Activated naive CD4-positive, alpha-beta T cell treated with anti-CD3 and anti-CD28 coated beads, Interleukin-2, amount 50 U/mL, for 72 hours (primary cell): ENCODE results near the gene MAGI2. TPM values are rescaled to one million over a fixed set of nuclear protein-coding genes. Genes with fewer than 3 reads are reported as not detected.
A peak's percentile ranks its signal among the peaks of the same experiment; 100 is the strongest.
"Not testable (repeated sequence)": the region's sequence is repeated elsewhere in the genome, so short reads cannot be mapped to it uniquely, and the experiment has no call there.

ENCODE experiments used
- ATAC-seq, 2 donors: fragments of 150-1000 bp; cut with Tn5 transposase; 2 replicates each; pipeline ENCODE4 v1.10.0; 2021; ENCODE audit warnings: mild to moderate bottlenecking in 2 of 2, moderate library complexity in 2 of 2
- DNase-seq, 2 donors: peaks; one replicate each; pipeline ENCODE4 v3.0.0; 2021 to 2022; ENCODE audit warnings: low spot score in 2 of 2
- H3K27ac Mint-ChIP-seq, 2 donors: one replicate each; pipeline ENCODE4 v1.8.0; 2022; ENCODE audit warnings: mild to moderate bottlenecking in 2 of 2, mixed read lengths in 2 of 2
- H3K36me3 Mint-ChIP-seq, 2 donors: one replicate each; pipeline ENCODE4 v1.8.0; 2022; ENCODE audit warnings: mixed read lengths in 2 of 2
- H3K9me3 Mint-ChIP-seq, 2 donors: one replicate each; pipeline ENCODE4 v1.8.0; 2022; ENCODE audit warnings: mixed read lengths in 2 of 2
- total RNA-seq, 2 donors: library from RNA; stranded (reverse); gene quantifications; one replicate each; pipeline ENCODE4 v1.2.3, GENCODE V29; 2022

Gene MAGI2
- total RNA-seq, 2 donors from 2014 or later, result 0.16 TPM; not detected in 1

DNA sequence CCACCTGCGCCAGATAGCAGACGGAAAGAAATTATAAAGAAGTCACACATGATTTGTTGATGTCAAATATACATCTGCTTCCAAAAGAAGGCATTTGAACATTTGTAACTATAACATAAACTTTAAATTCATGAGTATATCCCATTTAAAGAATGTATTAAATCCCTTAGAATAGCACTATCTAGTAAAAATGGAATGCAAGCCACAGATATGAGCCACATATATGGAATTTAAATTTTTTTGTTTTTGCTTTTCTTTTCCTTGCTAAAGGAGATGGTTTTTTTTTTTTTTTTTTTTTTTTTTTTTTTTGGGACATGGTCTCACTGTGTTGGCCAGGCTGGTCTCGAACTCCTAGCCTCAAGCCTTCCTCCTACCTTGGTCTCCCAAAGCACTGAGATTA lies 924.1 kb downstream of the MAGI2 start:
- Mint-ChIP-seq H3K9me3 (peaks cover 0 to 8% of the 10 kb centered on the region in 2 donors), H3K36me3 (no peaks in the 10 kb centered on the region), H3K27ac (no peak overlapping the region)
- no peak for ATAC-seq
- no peak for DNase-seq

DNA sequence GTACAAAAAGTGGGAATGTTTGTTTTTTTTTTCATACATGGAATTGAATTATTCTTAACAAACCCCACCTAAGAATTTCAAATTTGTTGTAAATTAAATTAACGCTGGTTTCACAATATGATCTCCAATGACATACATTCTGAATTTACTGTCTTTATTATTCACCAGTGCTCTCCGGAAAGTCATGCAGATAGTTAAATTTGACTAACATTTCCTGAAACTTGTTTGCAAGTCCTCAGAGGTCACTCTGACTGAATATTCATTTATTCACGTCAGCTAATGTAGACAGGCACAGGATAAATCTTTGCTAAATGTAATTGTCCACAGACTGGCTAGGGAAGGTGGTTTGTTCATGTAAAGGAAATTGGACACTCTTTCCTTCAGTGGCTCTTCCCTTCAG lies 924.5 kb downstream of the MAGI2 start:
- no peak for ATAC-seq
- DNase-seq, result no peak
- Mint-ChIP-seq H3K27ac (no peak overlapping the region), H3K9me3 (peaks cover 0 to 8% of the 10 kb centered on the region in 2 donors), H3K36me3 (no peaks in the 10 kb centered on the region)

DNA sequence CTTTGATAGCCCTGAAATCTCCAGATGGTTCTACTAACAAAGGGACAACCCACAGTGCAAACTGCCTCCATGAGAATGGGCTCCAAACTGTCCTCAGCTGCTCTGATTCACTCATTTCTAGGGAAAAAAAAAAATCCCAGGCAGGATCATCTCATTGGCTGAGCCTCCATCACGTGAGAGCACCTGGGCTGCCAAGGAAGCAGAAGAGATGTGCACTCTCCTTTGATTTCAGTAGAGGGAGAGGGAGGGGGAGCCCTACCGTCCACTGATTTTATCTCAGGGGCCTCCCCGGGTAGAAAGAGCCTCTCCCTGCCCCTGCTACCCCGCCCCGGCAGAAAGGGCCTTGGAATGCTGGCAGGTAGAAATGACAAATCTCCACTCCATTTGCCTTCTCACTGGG lies 929.5 kb downstream of the MAGI2 start:
- no peak for DNase-seq
- H3K27ac Mint-ChIP-seq, result no peak overlapping the region
- ATAC-seq, result no peak
- no peaks in the 10 kb centered on the region for H3K36me3 Mint-ChIP-seq
- peaks cover 4 to 5% of the 10 kb centered on the region in 2 donors for H3K9me3 Mint-ChIP-seq

DNA sequence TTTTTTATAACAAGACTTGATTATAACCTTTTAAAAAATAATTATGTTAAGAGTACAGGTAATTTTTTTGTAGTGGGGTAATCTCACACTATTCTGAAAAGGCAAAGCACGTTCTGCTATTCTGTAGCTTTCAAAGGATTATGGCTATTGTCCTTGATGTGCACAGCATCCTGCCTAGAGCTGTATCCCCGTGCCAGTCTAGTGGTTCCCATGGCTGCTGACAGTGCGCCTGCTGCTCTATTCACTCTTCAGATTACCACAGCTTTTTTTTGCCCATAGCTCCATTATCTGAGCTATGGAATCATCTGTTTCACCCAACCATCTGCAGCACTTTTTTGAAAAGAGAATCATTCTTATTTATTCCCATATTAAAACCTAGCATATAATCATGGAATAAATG lies 931.5 kb downstream of the MAGI2 start:
- H3K36me3 Mint-ChIP-seq, result no peaks in the 10 kb centered on the region
- H3K27ac Mint-ChIP-seq, result no peak overlapping the region
- DNase-seq, result no peak
- H3K9me3 Mint-ChIP-seq, result peaks cover 4 to 5% of the 10 kb centered on the region in 2 donors
- no peak for ATAC-seq

DNA sequence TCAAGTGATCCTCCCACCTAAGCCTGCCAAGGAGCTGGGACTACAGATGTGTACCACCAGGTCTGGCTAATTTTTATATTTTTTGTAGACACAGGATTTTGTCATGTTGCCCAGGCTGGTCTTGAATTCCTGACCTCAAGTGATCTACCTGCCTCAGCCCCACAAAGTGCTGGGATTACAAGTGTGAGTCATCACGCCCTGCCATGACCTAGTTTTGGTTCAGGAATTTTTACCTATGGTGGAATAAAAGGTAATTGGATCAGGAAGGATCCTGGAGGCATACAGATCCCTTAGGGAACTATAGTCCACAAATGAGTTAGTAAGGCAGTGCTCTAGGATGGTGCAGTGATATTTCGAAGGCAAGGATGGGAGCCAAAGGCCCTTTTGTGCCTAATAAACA lies 937.0 kb downstream of the MAGI2 start:
- Mint-ChIP-seq H3K36me3 (no peaks in the 10 kb centered on the region), H3K27ac (peak overlapping the region in 1 of 2 donors; percentile 17), H3K9me3 (no peaks in the 10 kb centered on the region)
- no peak for DNase-seq
- ATAC-seq, result no peak

DNA sequence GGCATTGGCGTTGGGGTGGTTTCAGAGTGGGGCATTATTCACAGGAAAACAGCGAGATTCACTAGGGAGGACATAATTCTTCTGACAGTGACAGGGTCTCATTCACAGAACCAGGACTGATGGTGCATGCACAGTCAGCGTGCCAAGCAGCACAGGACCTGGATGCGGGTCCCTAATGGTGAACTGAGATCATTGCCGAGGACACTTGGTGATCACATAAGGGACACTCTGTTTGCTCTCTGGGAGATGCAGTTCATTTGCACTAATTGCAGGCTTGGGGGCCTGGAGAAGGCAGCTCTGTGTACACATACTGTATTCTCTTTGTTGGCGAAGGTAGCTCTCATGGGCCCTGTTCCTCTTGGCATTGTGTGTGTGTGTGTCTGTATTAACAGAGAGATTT lies 938.8 kb downstream of the MAGI2 start:
- no peaks in the 10 kb centered on the region for H3K36me3 Mint-ChIP-seq
- no peak for ATAC-seq
- DNase-seq, result no peak
- H3K27ac Mint-ChIP-seq, result no peak overlapping the region
- no peaks in the 10 kb centered on the region for H3K9me3 Mint-ChIP-seq

DNA sequence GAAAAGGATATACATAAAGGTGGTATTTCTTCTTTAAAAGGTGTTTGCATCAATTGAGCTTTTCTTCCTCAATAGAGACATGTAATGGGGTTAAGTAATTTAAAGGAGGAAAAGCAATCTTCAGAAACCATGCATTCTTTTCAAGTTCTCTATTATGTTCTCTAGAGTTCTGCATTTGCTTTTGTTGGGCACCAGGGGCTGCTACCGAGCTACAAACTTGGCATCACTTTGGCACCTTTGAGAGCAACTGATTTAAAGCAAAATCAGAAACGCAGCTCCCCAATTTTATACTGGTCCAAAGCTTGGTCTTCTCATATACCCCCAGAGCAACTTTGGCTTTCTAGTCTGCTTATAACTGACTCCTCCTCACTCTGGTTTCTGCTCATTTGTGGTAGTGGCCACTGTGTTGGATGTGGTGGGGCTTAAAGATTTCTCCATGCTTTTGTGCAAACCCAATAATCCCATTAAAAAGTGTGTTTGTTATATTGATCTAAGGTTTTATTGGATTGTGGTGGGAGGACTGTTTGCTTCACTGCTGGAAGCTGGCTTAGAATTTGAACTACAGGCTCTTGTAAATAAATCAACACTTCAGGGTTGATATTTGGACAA lies 942.8 kb downstream of the MAGI2 start:
- Mint-ChIP-seq H3K36me3 (no peaks in the 10 kb centered on the region), H3K9me3 (no peaks in the 10 kb centered on the region), H3K27ac (no peak overlapping the region)
- ATAC-seq (no peak), DNase-seq (no peak)

DNA sequence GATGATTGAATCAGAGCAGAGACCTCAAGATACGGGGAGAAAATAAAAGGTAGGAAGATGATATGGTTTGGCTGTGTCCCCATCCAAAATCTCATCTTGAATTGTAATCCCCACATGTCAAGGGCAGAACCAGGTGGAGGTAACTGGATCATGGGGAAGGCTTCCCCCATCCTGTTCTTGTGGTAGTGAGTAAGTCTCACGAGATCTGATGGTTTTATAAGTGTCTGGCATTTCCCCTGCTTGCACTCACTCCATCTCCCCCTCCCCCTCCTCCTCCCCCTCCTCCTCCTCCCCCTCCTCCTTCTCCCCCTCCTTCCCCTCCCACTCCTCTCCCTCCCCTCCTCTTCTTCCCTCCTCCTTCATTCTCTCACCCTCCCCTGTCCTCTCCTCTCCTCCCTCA lies 950.2 kb downstream of the MAGI2 start:
- not testable (repeated sequence) for ATAC-seq, H3K27ac Mint-ChIP-seq, H3K9me3 Mint-ChIP-seq, H3K36me3 Mint-ChIP-seq, DNase-seq

DNA sequence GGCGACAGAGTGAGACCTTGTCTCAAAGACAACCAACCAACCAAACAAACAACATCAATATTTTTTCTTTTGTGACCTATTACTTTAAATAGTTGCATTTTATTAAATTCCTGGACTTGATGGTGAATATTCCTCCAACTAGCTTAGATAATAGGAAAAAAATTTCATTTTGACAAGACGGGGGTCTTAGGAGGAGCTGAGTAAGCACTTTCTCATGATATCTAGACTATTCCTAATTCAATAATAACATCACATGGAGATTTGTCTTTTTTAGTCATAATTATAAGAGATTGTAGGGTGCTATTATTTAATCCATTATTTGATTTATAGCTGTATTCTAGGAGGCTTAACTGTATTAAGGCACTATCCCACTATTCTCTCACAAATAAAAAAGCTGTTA lies 952.4 kb downstream of the MAGI2 start:
- Mint-ChIP-seq H3K9me3 (peaks cover 4 to 10% of the 10 kb centered on the region in 2 donors), H3K27ac (no peak overlapping the region), H3K36me3 (no peaks in the 10 kb centered on the region)
- no peak for ATAC-seq
- no peak for DNase-seq

DNA sequence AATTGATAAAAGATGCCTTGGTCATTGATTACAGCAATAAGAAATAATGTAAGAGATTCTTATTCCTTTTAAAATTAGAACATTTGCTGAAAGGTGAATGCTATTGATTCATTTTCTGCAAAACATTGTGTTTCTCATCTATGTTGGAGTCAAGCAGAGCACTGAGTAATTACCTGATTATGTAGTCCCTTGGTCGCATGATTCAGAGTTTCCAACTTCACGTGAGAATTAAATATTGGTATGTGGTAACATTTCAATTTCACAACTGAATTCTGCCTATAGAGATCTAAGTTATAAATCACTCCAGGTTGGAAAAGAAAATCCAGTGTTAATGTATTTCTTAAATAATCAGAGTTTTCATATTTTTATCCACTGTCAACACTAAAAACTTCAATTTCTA lies 953.5 kb downstream of the MAGI2 start:
- no peaks in the 10 kb centered on the region for H3K36me3 Mint-ChIP-seq
- no peak for DNase-seq
- H3K27ac Mint-ChIP-seq, result no peak overlapping the region
- peaks cover 8 to 10% of the 10 kb centered on the region in 2 donors for H3K9me3 Mint-ChIP-seq
- no peak for ATAC-seq

DNA sequence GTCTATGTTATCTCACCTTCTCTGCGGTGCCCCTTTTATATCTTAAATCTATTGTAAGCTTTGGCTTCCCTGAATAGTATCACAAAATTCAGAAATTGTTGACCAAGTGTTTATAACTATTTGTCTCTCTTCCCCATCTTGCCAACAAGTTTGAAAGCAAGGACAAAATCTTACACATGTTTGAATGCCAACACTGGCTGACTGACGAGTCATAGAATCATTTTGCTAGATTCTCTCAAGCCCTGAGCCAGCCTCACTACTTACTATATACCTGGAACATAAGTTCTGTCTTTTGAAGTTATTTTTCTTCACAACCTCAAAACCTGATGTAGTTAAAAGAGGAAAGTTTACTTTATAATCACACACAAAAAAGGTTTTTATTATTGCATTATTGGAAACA lies 954.2 kb downstream of the MAGI2 start:
- Mint-ChIP-seq H3K36me3 (no peaks in the 10 kb centered on the region), H3K9me3 (peaks cover 8 to 9% of the 10 kb centered on the region in 2 donors), H3K27ac (peak overlapping the region in 1 of 2 donors; percentile 58)
- no peak for DNase-seq
- ATAC-seq, result no peak

DNA sequence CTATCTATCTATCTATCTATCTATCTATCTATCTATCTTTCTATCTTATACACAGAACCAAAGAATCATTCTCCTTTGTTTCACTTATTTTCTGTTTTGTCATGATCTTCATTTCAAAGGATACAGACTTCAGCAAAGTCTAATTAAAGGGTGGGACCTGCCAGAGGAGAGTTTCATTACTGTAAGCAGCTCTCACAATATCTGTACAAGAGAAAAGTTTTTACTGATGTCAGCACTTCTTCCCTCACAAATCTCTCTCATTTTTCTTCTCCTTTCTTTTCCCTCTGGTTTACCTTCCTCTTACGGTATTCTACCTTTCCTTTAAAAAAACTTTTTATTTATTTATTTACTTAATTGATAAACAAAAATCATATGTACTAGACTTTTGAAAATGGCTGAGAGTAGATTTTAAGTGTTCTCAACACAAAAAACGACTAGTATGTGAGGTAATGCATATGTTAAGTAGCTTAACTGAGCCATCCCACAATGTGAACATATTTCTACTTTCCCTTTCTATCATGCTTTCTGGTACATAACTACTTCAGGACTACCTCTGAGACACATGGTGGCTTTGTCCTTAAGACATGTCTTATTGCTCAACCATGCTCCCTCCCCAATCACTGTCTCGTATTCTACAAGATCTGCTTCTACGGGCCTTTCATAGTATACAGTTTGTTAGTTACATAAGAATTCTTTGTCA lies 955.6 kb downstream of the MAGI2 start:
- DNase-seq, result no peak
- H3K27ac Mint-ChIP-seq, result no peak overlapping the region
- ATAC-seq, result no peak
- no peaks in the 10 kb centered on the region for H3K36me3 Mint-ChIP-seq
- peaks cover 4 to 6% of the 10 kb centered on the region in 2 donors for H3K9me3 Mint-ChIP-seq

DNA sequence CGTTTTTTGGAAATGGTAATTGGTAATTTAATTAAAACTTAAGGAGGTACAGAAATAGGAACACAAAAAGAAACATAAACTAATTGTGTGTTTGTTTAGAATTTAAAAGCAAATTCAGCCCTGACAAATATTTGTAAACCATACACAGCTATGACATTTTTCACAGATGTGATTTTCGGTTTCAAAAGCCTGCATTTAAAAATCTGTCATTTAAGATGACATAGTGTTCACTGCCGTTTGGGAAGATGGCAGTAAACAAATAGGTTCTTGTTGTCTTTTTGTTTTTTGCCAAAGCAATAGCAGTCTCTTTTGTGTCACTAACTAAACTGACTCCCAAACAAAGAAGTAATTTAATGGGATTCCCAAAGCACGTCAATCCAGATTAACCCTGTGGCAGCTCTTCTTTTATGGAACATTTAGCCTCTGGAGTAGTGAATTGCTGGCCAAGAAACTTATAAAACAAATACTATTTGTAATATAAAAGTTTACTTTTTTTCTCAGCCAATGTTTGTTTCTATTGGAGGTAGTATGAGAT lies 957.3 kb downstream of the MAGI2 start:
- ATAC-seq (no peak), DNase-seq (no peak)
- Mint-ChIP-seq H3K27ac (no peak overlapping the region), H3K36me3 (no peaks in the 10 kb centered on the region), H3K9me3 (peaks cover 4 to 6% of the 10 kb centered on the region in 2 donors)

DNA sequence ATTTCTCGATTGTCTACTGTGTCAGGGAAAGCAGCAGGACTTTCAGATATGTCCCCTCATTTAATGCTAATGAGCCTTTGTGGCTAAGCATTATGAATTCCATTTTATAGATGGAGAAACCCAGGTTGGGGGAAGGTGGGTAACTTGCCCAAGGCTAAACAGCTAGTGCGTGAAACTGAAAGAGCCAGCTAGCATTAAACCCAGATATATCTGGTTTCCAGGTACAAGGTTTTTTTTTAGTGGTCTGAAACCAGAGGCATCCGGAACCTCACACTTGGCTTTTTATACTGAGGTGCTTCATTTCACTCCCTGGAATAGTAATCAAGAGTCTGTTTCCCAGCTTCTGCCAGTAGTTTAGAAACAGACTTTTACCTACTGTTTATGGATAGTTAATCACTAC lies 960.1 kb downstream of the MAGI2 start:
- Mint-ChIP-seq H3K36me3 (no peaks in the 10 kb centered on the region), H3K27ac (no peak overlapping the region), H3K9me3 (peaks cover 0 to 4% of the 10 kb centered on the region in 2 donors)
- no peak for DNase-seq
- ATAC-seq, result no peak

DNA sequence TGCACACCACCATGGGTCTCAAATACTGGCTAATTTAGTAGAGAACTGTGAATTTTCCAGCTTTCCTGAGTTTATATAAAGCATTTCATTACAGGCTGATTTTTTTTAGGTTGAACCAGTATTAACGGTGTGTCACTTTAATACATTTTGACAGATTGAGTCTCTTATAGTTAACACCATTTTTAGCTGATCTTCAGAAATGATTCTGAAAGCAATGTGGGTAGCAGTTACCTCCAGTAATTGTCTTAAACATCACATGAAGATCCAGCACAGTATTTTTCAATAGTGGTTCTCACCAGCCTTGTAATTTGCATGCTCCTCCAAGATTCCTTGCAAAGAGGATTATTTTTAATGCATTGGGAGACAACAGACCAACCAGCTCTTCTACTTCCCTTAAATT lies 961.3 kb downstream of the MAGI2 start:
- Mint-ChIP-seq H3K9me3 (peaks cover 0 to 4% of the 10 kb centered on the region in 2 donors), H3K27ac (no peak overlapping the region), H3K36me3 (no peaks in the 10 kb centered on the region)
- no peak for DNase-seq
- no peak for ATAC-seq

DNA sequence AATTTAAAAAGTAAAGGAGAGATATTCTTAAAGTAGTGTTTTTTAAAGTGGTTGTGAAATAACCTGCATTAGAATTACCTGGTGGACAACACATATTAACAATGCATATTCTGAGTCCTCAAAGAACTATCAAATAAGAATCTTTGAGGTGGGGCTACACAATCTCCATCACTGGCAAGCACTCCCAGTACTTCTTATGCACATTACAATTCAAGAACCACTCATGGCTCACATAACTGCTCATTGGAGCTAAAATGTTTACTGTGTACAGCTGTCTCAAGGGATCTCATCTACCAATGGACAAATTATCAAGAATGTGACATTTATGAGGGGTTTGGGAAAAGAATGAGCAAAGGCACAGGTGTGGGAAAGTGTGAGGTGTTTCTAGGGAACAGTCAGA lies 962.9 kb downstream of the MAGI2 start:
- Mint-ChIP-seq H3K9me3 (peaks cover 0 to 4% of the 10 kb centered on the region in 2 donors), H3K27ac (no peak overlapping the region), H3K36me3 (no peaks in the 10 kb centered on the region)
- no peak for ATAC-seq
- DNase-seq, result no peak

DNA sequence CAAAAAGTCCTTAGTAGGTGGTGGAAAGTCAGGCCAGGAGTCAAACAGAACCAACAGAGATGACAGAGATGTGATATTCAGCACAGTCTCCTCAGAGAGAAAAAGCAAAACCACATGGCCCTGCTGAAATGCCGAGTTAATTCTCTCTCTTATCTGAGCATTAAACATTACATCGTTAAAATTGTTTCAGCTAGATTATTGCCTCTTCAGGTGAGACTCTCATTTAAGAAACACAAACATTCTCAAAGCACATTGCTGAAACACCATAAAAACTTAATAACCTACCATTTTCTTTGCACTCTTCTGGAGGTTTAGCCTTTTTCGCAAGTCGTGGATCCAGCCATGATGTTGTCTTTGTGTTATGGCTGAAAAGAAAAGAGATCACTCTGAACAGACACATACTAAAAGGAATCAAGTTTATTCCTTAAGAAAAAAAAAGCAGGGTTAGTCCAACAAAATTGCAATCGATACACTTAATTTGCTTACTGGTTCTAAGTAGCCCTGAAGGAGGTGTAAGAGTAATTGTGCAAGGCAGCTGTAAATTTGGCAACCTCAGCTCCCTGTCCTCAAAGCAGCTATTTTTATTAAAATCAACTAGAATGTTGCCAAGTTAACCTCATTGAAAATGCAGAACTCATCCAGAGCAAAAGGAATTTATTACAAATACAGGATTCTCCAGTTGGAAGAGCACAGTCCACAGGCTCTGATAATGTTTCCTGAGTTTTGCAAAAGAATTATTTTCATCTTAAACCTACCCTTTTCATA lies 963.8 kb downstream of the MAGI2 start:
- DNase-seq (no peak), ATAC-seq (no peak)
- Mint-ChIP-seq H3K27ac (no peak overlapping the region), H3K9me3 (no peaks in the 10 kb centered on the region), H3K36me3 (no peaks in the 10 kb centered on the region)
